ENCODE results near the gene CCNH.

Gene CCNH

DNA sequence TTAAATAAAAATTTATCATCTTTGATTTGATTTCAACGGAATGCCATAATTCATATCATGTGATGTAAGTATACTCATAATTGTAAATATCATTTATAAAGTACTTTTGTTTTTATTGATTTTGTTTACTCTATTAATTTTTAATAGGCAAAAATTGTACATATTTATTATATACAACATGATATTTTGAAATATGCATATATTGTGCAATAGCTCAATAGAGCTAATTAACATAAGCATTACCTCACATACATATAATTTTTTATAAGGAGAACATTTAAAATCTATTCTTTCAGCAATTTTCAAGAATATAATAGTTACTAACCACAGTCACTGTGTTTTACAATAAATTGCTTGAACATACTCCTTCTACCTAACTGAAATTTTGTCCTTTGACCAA, 25.0 kb upstream of the CCNH start:
- Histone ChIP-seq H3K36me3 (no peaks in the 10 kb centered on the region), H3K4me1 (no peaks in the 10 kb centered on the region), H3K4me3 (ENCODE audit: low read depth, low read length) (no peak overlapping the region), H3K27me3 (no peaks in the 10 kb centered on the region), H3K9me3 (no peaks in the 10 kb centered on the region; the same call in 1 of the 2 replicates)
- TF ChIP-seq, protein P1, sequence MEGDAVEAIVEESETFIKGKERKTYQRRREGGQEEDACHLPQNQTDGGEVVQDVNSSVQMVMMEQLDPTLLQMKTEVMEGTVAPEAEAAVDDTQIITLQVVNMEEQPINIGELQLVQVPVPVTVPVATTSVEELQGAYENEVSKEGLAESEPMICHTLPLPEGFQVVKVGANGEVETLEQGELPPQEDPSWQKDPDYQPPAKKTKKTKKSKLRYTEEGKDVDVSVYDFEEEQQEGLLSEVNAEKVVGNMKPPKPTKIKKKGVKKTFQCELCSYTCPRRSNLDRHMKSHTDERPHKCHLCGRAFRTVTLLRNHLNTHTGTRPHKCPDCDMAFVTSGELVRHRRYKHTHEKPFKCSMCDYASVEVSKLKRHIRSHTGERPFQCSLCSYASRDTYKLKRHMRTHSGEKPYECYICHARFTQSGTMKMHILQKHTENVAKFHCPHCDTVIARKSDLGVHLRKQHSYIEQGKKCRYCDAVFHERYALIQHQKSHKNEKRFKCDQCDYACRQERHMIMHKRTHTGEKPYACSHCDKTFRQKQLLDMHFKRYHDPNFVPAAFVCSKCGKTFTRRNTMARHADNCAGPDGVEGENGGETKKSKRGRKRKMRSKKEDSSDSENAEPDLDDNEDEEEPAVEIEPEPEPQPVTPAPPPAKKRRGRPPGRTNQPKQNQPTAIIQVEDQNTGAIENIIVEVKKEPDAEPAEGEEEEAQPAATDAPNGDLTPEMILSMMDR (IDR thresholded peaks at IDR 0.05; ENCODE audit: low read depth, low read length), result no peak
- no peak for DNase-seq

DNA sequence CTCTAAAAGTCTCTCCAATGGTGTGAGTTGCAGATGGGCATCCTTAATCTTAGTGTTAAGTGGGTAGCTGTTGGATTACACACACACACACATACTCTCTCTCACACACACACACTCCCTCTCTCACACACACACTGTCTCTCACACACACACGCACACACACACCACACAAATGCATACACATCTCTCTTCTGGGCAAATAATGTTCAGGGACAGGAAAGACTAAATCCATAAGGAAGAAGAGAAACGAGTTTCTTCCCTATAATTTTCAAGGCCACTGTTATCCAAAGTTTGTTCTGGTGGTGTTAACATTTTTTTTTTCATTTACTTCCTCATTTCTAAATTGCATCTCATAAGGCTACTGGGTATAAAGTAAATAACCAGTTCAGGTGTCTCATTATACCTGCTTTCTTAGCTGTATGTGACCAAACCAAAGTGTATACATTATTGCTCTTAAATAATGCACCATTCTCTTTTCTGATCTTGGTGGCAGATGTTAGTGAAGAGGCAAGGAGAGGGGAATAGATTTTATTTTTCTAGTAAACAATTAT, 22.5 kb upstream of the CCNH start:
- Histone ChIP-seq H3K36me3 (no peaks in the 10 kb centered on the region), H3K4me3 (ENCODE audit: low read depth, low read length) (no peak overlapping the region), H3K4me1 (no peaks in the 10 kb centered on the region), H3K9me3 (no peaks in the 10 kb centered on the region; the same call in 1 of the 2 replicates), H3K27me3 (no peaks in the 10 kb centered on the region)
- DNase-seq, result no peak
- TF ChIP-seq, protein P1 (IDR thresholded peaks at IDR 0.05; ENCODE audit: low read depth, low read length), result no peak

DNA sequence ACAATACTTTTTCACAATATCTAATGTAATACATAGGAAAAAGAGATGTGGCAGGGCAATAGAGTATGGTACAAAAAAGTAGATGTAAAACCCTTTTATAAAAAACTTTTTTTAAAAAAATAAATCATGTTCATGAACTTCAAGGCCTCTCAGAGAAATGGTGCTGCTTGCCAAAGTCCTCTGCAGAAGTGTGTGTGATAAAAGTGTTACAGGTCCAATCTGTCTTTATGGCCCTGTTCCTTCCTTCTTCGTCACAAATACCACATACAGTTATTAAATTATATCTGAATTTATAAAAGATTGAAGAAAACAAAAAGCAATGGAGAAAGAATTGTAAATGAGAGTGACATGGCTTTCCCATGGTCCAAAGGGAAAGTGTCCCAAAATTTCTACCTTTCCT, 21.7 kb upstream of the CCNH start:
- Histone ChIP-seq H3K9me3 (no peaks in the 10 kb centered on the region; the same call in 1 of the 2 replicates), H3K36me3 (no peaks in the 10 kb centered on the region), H3K4me1 (no peaks in the 10 kb centered on the region), H3K4me3 (ENCODE audit: low read depth, low read length) (no peak overlapping the region), H3K27me3 (no peaks in the 10 kb centered on the region)
- no peak for DNase-seq
- TF ChIP-seq, protein P1 (IDR thresholded peaks at IDR 0.05; ENCODE audit: low read depth, low read length), result no peak

DNA sequence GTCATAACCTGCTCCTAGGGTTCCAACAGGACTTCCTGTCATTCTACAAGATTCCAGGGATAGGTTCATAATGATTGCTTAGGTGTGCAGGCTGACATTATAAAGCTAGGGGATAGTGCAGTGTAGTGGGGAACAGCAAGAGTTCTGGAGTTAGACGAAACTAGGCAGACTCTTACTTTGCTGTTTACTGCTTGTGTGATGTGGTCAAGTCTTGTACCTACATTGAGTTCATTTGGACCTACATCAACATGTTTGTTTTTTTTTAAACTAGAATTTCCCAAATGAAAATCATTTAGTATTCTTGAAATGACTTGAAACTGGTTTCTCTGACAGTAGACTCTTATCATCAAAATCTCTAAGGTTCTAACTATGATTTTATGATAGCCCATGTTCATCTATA, 21.2 kb upstream of the CCNH start:
- no peak overlapping the region for H3K4me3 ChIP-seq (ENCODE audit: low read depth, low read length)

DNA sequence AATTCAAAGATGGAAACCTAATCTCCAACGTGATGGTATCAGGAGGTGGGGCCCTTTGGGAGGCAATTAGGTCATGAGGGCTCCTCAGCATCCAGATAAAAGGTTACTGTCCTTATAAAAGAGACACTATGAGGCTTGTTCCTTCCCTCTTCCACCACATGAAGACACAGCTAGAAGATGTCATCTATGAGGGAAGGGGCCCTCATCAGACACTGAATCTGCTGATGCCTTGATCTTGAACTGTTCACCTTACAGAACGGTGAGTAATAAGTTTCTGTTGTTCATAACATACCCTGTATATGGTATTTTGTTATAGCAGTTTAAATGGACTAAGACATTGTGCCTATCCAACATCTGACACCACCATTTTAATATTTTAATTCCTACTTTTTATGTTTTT, 19.7 kb upstream of the CCNH start:
- Histone ChIP-seq H3K4me3 (ENCODE audit: low read depth, low read length) (no peak overlapping the region), H3K9me3 (no peaks in the 10 kb centered on the region; the same call in 1 of the 2 replicates), H3K4me1 (no peaks in the 10 kb centered on the region), H3K36me3 (no peaks in the 10 kb centered on the region), H3K27me3 (no peaks in the 10 kb centered on the region)
- no peak for DNase-seq
- TF ChIP-seq, protein P1 (IDR thresholded peaks at IDR 0.05; ENCODE audit: low read depth, low read length), result no peak

More for the DNA sequence above, 21.2 kb upstream of the CCNH start:
- H3K27me3 ChIP-seq, result no peaks in the 10 kb centered on the region
- no peaks in the 10 kb centered on the region for H3K4me1 ChIP-seq
- no peak for DNase-seq
- H3K9me3 ChIP-seq, result no peaks in the 10 kb centered on the region; the same call in 1 of the 2 replicates
- TF ChIP-seq, protein P1 (IDR thresholded peaks at IDR 0.05; ENCODE audit: low read depth, low read length), result no peak
- no peaks in the 10 kb centered on the region for H3K36me3 ChIP-seq

DNA sequence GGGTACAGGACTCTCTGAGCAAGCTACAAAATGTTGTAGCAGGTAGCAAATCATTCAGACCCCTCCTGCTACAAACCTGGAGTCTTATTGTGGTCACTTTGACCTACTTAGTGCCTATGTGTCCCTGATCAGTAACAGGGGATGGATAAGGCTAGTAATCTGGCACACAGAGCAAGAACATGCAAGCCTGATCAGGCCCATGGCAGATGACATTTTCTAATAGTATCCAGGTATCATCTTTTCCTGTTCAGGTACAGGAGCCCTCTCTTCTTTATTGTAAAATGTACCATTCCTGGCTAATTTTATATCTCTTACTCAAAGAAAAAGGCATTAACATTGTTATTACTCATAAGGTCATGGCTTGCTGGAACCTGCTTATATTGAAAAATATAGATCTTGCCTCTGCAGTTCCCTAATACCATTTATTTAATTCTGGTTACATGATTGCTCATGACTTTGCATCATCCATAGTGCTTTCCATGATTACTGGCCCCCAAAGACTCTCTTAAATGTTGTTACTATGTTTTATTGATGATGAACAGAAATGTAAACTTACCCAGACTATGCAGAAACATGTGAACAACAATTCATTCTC, 18.2 kb upstream of the CCNH start:
- no peaks in the 10 kb centered on the region for H3K36me3 ChIP-seq
- no peaks in the 10 kb centered on the region for H3K4me1 ChIP-seq
- TF ChIP-seq, protein P1 (IDR thresholded peaks at IDR 0.05; ENCODE audit: low read depth, low read length), result no peak
- DNase-seq, result no peak
- no peak overlapping the region for H3K4me3 ChIP-seq (ENCODE audit: low read depth, low read length)
- no peaks in the 10 kb centered on the region; the same call in 1 of the 2 replicates for H3K9me3 ChIP-seq
- no peaks in the 10 kb centered on the region for H3K27me3 ChIP-seq
